ENCODE results near the gene BIVM.

The BIVM gene

DNA sequence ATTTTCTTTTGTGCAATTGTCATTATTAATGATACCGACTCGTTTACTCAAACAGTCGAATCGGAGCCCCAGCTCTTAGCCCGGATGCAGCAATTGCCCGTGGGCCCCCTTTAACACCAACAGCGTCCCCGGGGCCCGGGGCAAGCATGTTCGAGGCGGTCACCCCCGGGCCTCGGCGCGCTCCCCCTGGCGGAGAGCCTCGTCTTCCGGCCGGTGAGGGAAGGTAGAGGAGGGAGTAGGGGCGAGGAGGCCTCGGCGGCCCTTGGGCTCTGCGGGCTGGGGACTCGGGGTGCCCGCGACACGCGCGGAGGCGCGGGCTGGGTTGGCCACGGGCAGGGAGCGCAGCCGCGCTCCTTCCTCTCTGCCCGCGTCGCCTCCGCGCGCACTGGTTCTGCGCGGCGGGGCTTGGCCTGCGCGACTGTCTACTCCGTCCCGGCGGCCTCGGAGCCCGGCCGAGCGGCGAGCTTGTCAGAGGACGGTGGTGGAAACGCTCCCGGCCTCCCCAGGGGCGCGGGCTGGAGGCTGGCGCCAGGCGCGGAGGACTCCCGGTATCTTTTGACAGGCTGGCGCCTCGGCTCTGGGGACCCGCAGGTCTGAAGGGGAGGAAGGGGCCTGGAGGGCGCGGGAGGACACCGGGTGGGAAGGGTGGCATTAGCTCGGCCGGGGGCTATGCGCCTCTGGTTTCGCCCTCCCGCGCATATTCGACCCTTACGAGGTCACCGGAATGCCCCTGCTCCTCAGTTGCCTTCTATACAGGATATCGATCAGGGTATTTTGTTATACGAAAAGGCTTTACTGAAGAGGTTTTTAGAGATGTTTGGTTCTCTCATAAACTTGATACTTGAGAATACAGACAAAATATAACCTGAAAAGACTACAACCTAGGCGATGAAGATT, 1.5 kb downstream of the BIVM start:
- Mint-ChIP-seq H3K27me3 (peaks cover 30% of the 10 kb centered on the region), H3K36me3 (ENCODE audit: low read depth) (peaks cover 7% of the 10 kb centered on the region), H3K27ac (peak overlapping the region; percentile 70), H3K9me3 (no peaks in the 10 kb centered on the region), H3K4me3 (peak overlapping the region; percentile 86), H3K4me1 (ENCODE audit: low read depth) (peaks cover 25% of the 10 kb centered on the region)
- intact Hi-C loops (cut with micrococcal nuclease): loop anchor here (5.0 kb wide), 1 partner anchor 218 kb away; no protein-coding TSS in a partner anchor

GRCh38 chr13:102805680-102806079, 6.8 kb downstream of the BIVM start:
- Mint-ChIP-seq H3K9me3 (no peaks in the 10 kb centered on the region), H3K27me3 (no peaks in the 10 kb centered on the region), H3K4me1 (ENCODE audit: low read depth) (peaks cover 5% of the 10 kb centered on the region), H3K27ac (no peak overlapping the region), H3K4me3 (no peak overlapping the region), H3K36me3 (ENCODE audit: low read depth) (no peaks in the 10 kb centered on the region)
- intact Hi-C loops (cut with micrococcal nuclease): no loop called here

- peaks cover 5% of the 10 kb centered on the region for H3K4me1 Mint-ChIP-seq (ENCODE audit: low read depth)
- no peak overlapping the region for H3K4me3 Mint-ChIP-seq
- intact Hi-C loops (cut with micrococcal nuclease): no loop called here
- no peaks in the 10 kb centered on the region for H3K36me3 Mint-ChIP-seq (ENCODE audit: low read depth)
- no peaks in the 10 kb centered on the region for H3K27me3 Mint-ChIP-seq
- no peak overlapping the region for H3K27ac Mint-ChIP-seq
- H3K9me3 Mint-ChIP-seq: no peaks in the 10 kb centered on the region
Measured at GRCh38 chr13:102807699-102808098, 8.8 kb downstream of the BIVM start.

DNA sequence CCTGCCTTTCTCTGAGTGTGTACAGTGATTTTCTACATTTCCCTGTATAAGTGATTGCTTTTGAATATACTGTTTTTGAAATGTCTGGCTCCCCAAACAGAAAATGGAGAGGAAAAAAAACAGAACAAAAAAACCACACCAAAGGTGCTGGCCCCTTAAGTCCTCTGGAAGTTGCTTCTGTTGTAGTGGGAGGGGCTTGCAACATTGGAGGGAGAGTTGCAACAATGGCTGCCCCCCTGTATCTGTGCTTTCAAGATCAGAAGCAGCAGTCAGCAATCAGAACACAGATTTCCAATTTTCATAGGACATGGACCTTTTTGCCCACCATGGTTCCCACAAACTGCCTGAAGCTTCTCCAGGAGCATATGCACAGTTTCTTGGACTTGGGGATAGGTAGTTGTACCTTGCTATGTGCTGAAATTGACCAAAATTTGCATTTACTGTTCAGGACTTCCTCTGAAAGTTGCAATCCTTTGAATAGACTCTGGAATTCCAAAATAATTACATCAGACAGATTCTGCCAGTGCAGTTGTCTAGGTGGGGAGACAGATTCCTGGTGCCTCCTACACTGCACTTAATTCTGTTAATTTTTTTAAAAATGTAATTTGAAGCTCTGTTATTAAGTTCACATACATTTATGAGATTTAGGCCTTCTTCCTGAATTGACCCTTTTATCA, 13.8 kb downstream of the BIVM start:
- Mint-ChIP-seq H3K36me3 (ENCODE audit: low read depth) (peaks cover 5% of the 10 kb centered on the region), H3K4me1 (ENCODE audit: low read depth) (no peaks in the 10 kb centered on the region), H3K27ac (no peak overlapping the region), H3K27me3 (no peaks in the 10 kb centered on the region), H3K4me3 (no peak overlapping the region), H3K9me3 (no peaks in the 10 kb centered on the region)
- intact Hi-C loops (cut with micrococcal nuclease): no loop called here

- intact Hi-C loops (cut with micrococcal nuclease): no loop called here
- Mint-ChIP-seq H3K9me3 (no peaks in the 10 kb centered on the region), H3K27ac (no peak overlapping the region), H3K36me3 (ENCODE audit: low read depth) (peaks cover 5% of the 10 kb centered on the region), H3K4me1 (ENCODE audit: low read depth) (no peaks in the 10 kb centered on the region), H3K27me3 (no peaks in the 10 kb centered on the region), H3K4me3 (no peak overlapping the region)
Measured at GRCh38 chr13:102814025-102814607, 15.2 kb downstream of the BIVM start.

- Mint-ChIP-seq H3K9me3 (no peaks in the 10 kb centered on the region), H3K4me3 (no peak overlapping the region), H3K27ac (no peak overlapping the region), H3K27me3 (no peaks in the 10 kb centered on the region), H3K4me1 (ENCODE audit: low read depth) (no peaks in the 10 kb centered on the region), H3K36me3 (ENCODE audit: low read depth) (peaks cover 5% of the 10 kb centered on the region)
- intact Hi-C loops (cut with micrococcal nuclease): no loop called here
Measured at GRCh38 chr13:102814793-102815192, 15.9 kb downstream of the BIVM start.

DNA sequence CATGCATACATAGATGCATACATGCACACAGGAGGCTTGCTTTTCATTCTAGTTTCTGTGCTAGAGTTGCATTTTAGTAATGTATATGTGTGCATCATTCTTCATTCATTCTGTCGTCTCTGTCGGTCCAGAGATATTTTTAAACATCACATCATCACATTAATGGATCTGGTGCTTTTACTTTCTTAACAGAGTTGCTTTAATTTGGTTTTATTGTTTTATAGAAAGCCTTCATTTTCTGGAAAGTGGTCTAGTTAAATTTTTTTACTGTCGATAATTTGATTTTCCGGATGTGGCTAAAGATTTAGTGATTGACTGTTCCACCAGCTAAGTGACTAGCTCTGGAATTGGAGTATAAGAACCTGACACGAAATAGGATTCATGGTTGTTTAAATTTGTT, 16.9 kb downstream of the BIVM start:
- intact Hi-C loops (cut with micrococcal nuclease): no loop called here
- Mint-ChIP-seq H3K9me3 (no peaks in the 10 kb centered on the region), H3K4me3 (no peak overlapping the region), H3K4me1 (ENCODE audit: low read depth) (no peaks in the 10 kb centered on the region), H3K36me3 (ENCODE audit: low read depth) (peaks cover 10% of the 10 kb centered on the region), H3K27me3 (no peaks in the 10 kb centered on the region), H3K27ac (no peak overlapping the region)

GRCh38 chr13:102816708-102817107, 17.8 kb downstream of the BIVM start:
- no peak overlapping the region for H3K27ac Mint-ChIP-seq
- no peak overlapping the region for H3K4me3 Mint-ChIP-seq
- no peaks in the 10 kb centered on the region for H3K4me1 Mint-ChIP-seq (ENCODE audit: low read depth)

DNA sequence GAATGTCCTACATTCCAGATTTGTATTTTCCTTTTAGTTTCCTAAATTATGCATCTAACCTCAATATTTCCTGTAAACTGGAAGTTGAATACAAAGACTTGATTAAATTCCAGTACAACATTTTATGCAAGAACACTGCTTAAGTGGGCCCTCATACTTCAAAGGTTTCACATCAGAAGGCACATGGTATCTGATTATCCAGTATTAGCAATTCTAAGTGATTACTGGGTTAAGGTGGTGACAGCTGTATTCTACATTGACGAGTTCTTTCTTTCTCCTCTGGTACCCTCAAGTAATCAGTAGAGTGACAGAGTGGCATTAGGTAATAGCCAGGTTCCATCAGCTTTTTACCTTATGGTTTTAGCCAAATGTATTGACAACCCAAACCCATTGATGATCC, 18.3 kb downstream of the BIVM start:
- no peaks in the 10 kb centered on the region for H3K27me3 Mint-ChIP-seq
- H3K36me3 Mint-ChIP-seq (ENCODE audit: low read depth): peaks cover 10% of the 10 kb centered on the region
- intact Hi-C loops (cut with micrococcal nuclease): no loop called here
- H3K4me1 Mint-ChIP-seq (ENCODE audit: low read depth): no peaks in the 10 kb centered on the region
- no peaks in the 10 kb centered on the region for H3K9me3 Mint-ChIP-seq
- H3K4me3 Mint-ChIP-seq: no peak overlapping the region
- H3K27ac Mint-ChIP-seq: no peak overlapping the region

More at GRCh38 chr13:102816708-102817107, 17.8 kb downstream of the BIVM start:
- Mint-ChIP-seq H3K36me3 (ENCODE audit: low read depth) (peaks cover 10% of the 10 kb centered on the region), H3K27me3 (no peaks in the 10 kb centered on the region), H3K9me3 (no peaks in the 10 kb centered on the region)
- intact Hi-C loops (cut with micrococcal nuclease): no loop called here

DNA sequence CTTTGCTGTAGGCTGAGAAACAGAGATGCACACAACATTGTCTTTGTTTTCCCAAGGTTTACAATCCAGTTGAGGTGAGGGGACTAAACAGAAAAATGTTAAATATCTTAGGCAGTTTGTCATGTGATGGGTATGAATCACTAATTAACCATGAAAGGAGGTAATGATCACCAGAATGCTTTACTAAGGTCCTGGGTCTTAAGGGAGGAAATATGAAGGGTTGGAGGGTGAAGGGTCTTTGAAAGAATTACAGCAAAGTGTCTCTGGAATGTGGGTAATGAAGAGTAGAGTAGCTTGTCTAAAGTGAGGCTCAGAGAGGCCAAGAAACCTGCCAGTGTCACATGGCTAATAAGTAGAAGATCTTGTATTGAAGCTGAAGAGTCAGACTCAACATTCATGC, 19.0 kb downstream of the BIVM start:
- Mint-ChIP-seq H3K27ac (no peak overlapping the region), H3K4me3 (no peak overlapping the region), H3K9me3 (no peaks in the 10 kb centered on the region), H3K27me3 (no peaks in the 10 kb centered on the region), H3K36me3 (ENCODE audit: low read depth) (peaks cover 13% of the 10 kb centered on the region), H3K4me1 (ENCODE audit: low read depth) (no peaks in the 10 kb centered on the region)
- intact Hi-C loops (cut with micrococcal nuclease): no loop called here

GRCh38 chr13:102825400-102825799, 26.5 kb downstream of the BIVM start:
- no peaks in the 10 kb centered on the region for H3K4me1 Mint-ChIP-seq (ENCODE audit: low read depth)
- no peak overlapping the region for H3K4me3 Mint-ChIP-seq
- H3K9me3 Mint-ChIP-seq: no peaks in the 10 kb centered on the region
- no peak overlapping the region for H3K27ac Mint-ChIP-seq
- H3K27me3 Mint-ChIP-seq: no peaks in the 10 kb centered on the region
- intact Hi-C loops (cut with micrococcal nuclease): no loop called here
- peaks cover 20% of the 10 kb centered on the region for H3K36me3 Mint-ChIP-seq (ENCODE audit: low read depth)

GRCh38 chr13:102825921-102826706, 27.2 kb downstream of the BIVM start:
- Mint-ChIP-seq H3K4me1 (ENCODE audit: low read depth) (no peaks in the 10 kb centered on the region), H3K27ac (no peak overlapping the region), H3K9me3 (no peaks in the 10 kb centered on the region), H3K27me3 (no peaks in the 10 kb centered on the region), H3K36me3 (ENCODE audit: low read depth) (peaks cover 17% of the 10 kb centered on the region), H3K4me3 (no peak overlapping the region)
- intact Hi-C loops (cut with micrococcal nuclease): no loop called here

GRCh38 chr13:102830646-102831045, 31.7 kb downstream of the BIVM start:
- Mint-ChIP-seq H3K9me3 (no peaks in the 10 kb centered on the region), H3K27me3 (no peaks in the 10 kb centered on the region), H3K36me3 (ENCODE audit: low read depth) (peaks cover 12% of the 10 kb centered on the region), H3K27ac (no peak overlapping the region), H3K4me1 (ENCODE audit: low read depth) (no peaks in the 10 kb centered on the region), H3K4me3 (no peak overlapping the region)
- intact Hi-C loops (cut with micrococcal nuclease): no loop called here

DNA sequence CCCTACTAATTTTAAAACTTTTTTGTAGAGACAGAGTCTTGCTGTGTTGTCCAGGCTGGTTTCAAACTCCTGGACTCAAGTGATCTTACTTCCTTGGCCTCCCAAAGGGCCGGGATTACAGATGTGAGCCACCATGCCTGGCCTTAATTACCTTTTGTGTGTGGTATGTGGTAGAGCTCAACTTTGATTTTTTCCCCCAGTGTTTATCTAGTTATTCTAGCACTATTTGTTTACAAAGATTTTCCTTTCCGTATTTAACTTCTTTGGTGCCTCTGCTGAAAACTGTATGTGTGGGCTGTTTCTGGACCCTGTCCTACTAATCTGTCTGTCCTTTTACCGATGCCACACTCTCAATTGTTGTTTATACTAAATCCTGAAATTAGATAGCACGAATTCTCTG, 37.6 kb downstream of the BIVM start:
- Mint-ChIP-seq H3K27me3 (no peaks in the 10 kb centered on the region), H3K36me3 (ENCODE audit: low read depth) (peaks cover 29% of the 10 kb centered on the region), H3K27ac (no peak overlapping the region)

More for the DNA sequence above, 37.6 kb downstream of the BIVM start:
- Mint-ChIP-seq H3K4me3 (no peak overlapping the region), H3K4me1 (ENCODE audit: low read depth) (no peaks in the 10 kb centered on the region), H3K9me3 (no peaks in the 10 kb centered on the region)
- intact Hi-C loops (cut with micrococcal nuclease): no loop called here

Measured in dendritic cell treated with granulocyte-macrophage colony-stimulating factor and Interleukin-4, amounts not matched to agents 40 ng/mL and 50 ng/mL, for 4 days (primary cell).